DMS53 (cell line): Measurements from ENCODE around the gene TRNP1.
"Not testable (repeated sequence)": the region's sequence is repeated elsewhere in the genome, so short reads cannot be mapped to it uniquely, and the experiment has no call there.

Experiments
- DNase-seq: peaks from one replicate; lab custom pipeline; 2025; lab: John Stamatoyannopoulos, UW

TRNP1 gene

GRCh38 chr1:26993237-26994019 is at the start of gene TRNP1:
Gene TRNP1, plus strand, starts transcription at chr1:26993692. Its CDS starts 95 bp downstream, at chr1:26993787.
- DNase-seq: peak; percentile 91

- DNase-seq: no peak
Measured at GRCh38 chr1:26945138-26945537, 48.4 kb upstream of the TRNP1 start.

DNA sequence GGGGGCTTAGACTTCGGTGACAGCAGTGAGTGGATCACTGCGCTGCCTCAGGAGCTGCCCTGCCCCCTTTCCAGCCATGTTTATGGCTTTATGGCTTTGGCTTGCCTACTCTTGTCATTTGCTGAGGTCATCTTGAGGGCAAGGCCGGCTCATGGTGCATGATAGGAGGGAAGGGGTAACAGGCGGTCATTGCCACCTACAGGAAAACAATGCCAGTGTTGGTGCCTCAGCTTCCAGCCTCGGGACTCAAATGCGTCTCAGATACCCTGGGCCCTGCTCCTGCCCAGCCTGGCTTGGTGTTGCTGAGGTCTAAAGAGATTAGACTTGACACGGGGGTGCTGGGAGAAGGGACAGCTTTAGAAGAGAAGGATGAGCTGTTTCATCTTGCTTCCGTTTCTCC is 47.8 kb upstream of the TRNP1 start:
- DNase-seq: no peak

- DNase-seq: no peak
Measured at GRCh38 chr1:26946270-26946669, 47.2 kb upstream of the TRNP1 start.

GRCh38 chr1:26948725-26949057 is 44.8 kb upstream of the TRNP1 start:
- DNase-seq: not testable (repeated sequence)

GRCh38 chr1:26949266-26949925 is 44.1 kb upstream of the TRNP1 start:
- DNase-seq: no peak

DNA sequence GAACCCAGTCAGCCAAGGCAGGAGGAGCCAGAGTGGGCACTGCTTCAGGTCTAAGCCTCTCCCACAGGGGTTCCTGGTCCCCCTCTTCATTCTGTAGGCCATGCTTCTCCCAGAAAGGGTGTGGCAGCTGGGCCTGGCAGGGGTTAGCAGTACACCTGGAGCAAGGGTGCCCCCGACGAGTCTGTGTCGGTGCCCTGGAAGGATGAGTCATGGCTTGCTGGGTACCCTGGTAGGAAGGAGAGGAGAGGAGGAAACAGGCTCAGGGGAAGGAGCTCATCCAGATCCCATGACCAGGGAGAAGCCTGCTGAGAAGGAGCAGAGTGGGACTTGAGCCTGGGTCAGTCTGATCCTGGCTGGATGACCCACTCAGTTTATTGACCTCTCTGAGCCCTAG is 43.6 kb upstream of the TRNP1 start:
- DNase-seq: peak; percentile 34

- DNase-seq: no peak
Measured at GRCh38 chr1:26950602-26951001, 42.9 kb upstream of the TRNP1 start.

- no peak for DNase-seq
Measured at GRCh38 chr1:26951216-26951615, 42.3 kb upstream of the TRNP1 start.

GRCh38 chr1:26951821-26952497 is 41.5 kb upstream of the TRNP1 start:
- no peak for DNase-seq

- DNase-seq: no peak
Measured at GRCh38 chr1:26953374-26953773, 40.1 kb upstream of the TRNP1 start.

GRCh38 chr1:26956321-26956720 is 37.2 kb upstream of the TRNP1 start:
- no peak for DNase-seq

DNA sequence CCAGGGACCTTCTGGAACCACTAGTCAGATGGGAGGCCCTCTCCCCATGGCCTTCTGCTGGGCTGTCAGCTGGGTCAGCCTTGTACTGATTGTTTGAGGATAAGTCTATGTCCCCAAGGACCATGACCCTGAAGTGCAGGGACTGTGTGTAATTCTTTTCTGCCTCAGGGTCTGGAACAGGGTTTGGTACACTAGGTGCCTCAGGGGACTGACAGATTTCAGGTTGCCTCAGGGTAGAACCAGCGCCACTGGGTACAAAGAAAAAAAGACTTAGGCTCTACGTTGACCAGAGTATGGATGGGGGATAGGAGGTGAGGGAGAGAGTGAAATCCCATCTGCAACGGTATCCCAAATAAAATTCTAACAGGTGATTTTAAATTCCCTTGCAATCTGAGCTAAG is 36.2 kb upstream of the TRNP1 start:
- DNase-seq: no peak

DNA sequence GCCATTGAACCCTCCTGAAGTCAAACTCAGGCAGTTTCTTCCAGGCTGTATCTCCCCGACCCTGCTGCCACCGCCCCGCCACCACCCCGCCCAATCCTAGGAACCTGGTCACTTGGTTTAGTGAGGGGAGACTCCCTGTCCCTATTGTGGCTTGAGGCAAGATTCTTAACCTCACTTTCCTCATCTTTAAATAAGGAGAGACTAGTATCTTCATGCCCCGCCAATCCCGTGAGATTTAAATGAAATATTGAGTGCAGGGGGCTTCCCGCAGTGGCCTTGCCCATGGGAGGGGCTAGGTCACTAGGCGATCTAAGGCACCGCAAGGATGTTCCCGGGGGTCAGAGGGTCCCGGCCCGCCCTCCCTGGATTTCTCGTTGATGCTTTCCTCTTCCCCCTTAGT is 34.2 kb upstream of the TRNP1 start:
- no peak for DNase-seq

GRCh38 chr1:26959722-26960624 is 33.5 kb upstream of the TRNP1 start, which contains the start of gene KDF1:
Gene KDF1, minus strand, starts transcription at chr1:26960468. Its CDS starts 8,088 bp downstream, at chr1:26952380.
- peak; percentile 97 for DNase-seq

GRCh38 chr1:26960625-26960966 is 32.9 kb upstream of the TRNP1 start:
- DNase-seq: no peak

DNA sequence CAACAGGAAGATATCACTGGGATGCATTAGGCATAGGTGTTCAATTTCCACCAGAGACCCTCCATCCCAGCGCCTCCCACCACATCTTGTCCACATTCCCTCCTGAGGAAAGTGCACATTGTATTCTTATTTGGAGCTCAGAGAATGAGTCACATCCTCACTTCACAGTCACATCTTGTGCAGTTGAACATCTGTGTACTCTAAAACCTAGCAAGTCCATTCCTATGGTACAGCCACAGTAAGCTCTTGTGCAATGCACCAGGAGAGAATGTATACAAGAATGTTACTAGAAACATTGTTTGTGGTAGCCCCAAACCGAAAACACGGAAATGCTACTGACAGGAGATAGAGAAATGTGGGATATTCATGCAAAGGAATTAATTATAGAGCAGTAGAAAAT is 31.7 kb upstream of the TRNP1 start:
- peak; percentile 60 for DNase-seq

DNA sequence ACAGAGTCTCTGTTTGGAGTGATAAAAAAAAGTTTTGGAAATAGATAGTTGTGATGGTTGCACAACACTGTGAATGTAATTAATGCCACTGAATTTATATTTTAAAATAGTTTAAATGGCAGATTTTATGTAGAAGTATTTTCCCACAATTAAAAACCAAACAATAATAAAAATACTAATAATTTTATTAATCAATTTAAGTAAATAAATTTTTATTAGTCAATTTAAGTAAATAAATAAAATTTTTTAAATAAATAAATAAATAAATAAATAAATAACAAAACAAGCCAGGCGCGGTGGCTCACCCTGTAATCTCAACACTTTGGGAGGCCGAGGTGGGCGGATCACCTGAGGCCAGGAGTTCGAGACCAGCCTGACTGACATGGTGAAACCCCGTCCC is 28.3 kb upstream of the TRNP1 start:
- DNase-seq: no peak

- DNase-seq: no peak
Measured at GRCh38 chr1:26965628-26966027, 27.9 kb upstream of the TRNP1 start.

- DNase-seq: peak; percentile 64
Measured at GRCh38 chr1:26970810-26971209, 22.7 kb upstream of the TRNP1 start.

GRCh38 chr1:26971590-26971989 is 21.9 kb upstream of the TRNP1 start:
- no peak for DNase-seq

DNA sequence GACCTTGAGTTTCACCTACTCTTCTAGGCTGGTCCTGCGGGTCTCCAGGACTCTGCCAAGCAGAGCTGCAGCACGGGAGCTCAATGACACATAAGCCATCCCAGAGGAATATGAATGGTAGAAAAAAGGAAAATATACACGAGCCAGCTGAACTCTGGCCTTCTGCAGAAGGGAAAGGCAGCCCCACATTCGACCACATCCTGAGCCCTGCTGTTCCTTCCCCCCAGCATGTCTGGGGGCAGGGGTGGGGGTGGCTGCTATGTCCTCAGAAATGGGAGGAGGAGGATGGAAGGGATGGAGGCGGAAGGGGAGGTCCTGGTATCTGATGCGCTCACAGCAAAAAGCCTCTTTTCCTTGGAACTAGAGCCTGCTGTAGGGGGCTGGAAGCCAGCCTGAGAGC is 21.1 kb upstream of the TRNP1 start:
- no peak for DNase-seq
